A549 treated with GW870086 at 1 μM for 4 hours (cell line): Measurements from ENCODE around the gene YIPF2. TPM values are rescaled to one million over a fixed set of nuclear protein-coding genes. Genes with fewer than 3 reads are reported as not detected.

ENCODE experiments used
- total RNA-seq: library from RNA; stranded (reverse); fragments of 200-300 nt; extraction: Qiagen RNA extraction; gene quantifications from 5 replicates; pipeline ENCODE4 v1.2.3, GENCODE V29; 2022; ENCODE audit warnings: low read depth

The YIPF2 gene
- 16.3 to 22.0 TPM (median 19.2 TPM) in 5 replicates for total RNA-seq

DNA sequence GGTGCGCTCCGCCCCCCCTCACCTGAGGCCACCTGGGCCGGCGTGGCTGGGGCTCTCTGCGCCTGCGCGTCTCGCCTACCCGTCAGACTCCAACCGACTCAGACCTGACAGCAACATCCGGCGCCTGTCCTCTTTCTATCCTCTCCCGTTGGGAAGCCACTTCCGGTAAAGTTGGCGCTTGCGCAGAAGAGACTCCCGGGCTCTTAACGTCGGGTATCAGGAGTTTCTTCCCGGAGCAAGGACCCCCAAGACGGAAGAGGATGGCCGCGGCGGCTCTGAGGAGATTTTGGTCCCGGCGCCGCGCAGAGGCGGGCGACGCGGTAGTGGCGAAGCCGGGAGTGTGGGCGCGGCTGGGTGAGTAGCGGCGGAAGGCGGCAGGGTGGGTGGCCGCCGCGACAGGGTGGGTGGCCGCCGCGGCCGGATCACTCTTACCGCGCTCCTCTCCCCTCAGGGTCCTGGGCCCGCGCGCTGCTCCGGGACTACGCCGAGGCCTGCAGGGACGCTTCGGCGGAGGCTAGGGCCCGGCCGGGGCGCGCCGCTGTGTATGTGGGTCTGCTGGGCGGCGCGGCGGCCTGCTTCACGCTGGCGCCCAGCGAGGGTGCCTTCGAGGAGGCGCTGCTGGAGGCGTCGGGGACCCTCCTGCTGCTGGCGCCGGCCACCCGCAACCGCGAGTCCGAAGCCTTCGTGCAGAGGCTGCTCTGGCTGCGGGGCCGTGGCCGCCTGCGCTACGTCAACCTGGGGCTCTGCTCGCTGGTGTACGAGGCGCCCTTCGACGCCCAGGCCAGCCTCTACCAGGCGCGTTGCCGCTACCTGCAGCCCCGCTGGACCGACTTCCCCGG lies at the start of gene YIPF2, which contains the start of gene TIMM29:
TSS of gene YIPF2 (minus strand) at position 77 of the 839 bp plus-strand sequence. CDS start 229 bp downstream, outside the sequence.
TSS of gene TIMM29 (plus strand) at position 249 of the 839 bp plus-strand sequence. CDS start at position 261, 12 bp downstream.

DNA sequence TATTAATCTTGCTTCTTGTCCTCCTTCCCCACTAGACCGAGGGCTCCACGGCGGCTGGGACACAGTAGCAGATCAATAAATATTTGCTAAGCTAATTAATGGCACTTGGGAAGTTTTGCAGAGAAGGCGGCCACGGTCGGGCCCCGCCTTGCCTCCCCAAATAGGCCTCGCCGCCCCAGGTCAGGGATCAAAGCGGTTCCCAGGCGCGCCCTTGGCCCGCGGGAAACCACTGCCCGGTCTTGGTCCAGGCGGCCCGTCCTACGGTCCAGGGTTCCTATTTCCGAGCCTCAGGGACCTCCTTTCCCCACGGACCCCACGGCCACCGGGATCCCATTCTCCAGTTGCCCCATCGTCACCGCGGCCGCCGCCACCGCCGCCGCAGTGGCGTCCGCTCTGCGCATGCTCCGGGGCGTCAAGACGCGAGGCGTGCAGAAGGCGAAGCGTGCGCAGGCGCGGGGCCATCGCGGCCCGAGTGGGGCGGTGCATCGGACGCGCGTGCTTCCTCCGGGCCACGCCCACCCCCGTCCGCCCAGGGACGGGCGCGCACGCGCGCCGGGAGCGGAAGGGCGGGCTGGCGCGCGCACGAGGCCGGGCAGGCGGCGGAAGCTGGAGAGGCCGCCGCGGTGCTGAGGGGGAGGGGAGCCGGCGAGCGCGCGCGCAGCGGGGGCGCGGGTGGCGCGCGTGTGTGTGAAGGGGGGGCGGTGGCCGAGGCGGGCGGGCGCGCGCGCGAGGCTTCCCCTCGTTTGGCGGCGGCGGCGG lies 32.1 kb upstream of the YIPF2 start, which contains the start of gene SMARCA4:
TSS of gene SMARCA4 (plus strand) at position 717 of the 759 bp plus-strand sequence. CDS start 23,122 bp downstream, outside the sequence.

Other genes with a start within 250 kb of the YIPF2 start
- 30.1 to 34.3 TPM (median 31.2 TPM) in 5 replicates for gene QTRT1, start 227.2 kb downstream of the YIPF2 start, total RNA-seq
- 48.3 to 58.4 TPM (median 54.1 TPM) in 5 replicates for gene DNM2, start 210.6 kb downstream of the YIPF2 start, total RNA-seq
- gene TMED1, start 92.4 kb downstream of the YIPF2 start, total RNA-seq, result 23.4 to 30.0 TPM (median 29.4 TPM) in 5 replicates
- 0.21 to 0.23 TPM in 2 of 5 replicates, not detected in the others for gene C19orf38, start 80.2 kb downstream of the YIPF2 start, total RNA-seq
- gene CARM1, start 57.1 kb downstream of the YIPF2 start, total RNA-seq, result 36.4 to 50.1 TPM (median 47.1 TPM) in 5 replicates
- gene TIMM29, start 172 bp upstream of the YIPF2 start, total RNA-seq, result 12.7 to 19.1 TPM (median 18.4 TPM) in 5 replicates
- 7.1 to 11.0 TPM (median 8.5 TPM) in 5 replicates for gene SMARCA4, start 32.4 kb upstream of the YIPF2 start, total RNA-seq
- gene LDLR, start 160.8 kb upstream of the YIPF2 start, total RNA-seq, result 23.2 to 36.1 TPM (median 34.3 TPM) in 5 replicates
- 15.6 to 22.5 TPM (median 21.0 TPM) in 5 replicates for gene SPC24, start 227.1 kb upstream of the YIPF2 start, total RNA-seq